ENCODE data around the gene TGFA. TPM values are rescaled to one million over a fixed set of nuclear protein-coding genes. Genes with fewer than 3 reads are reported as not detected.

Gene TGFA
- total RNA-seq, 1 experiment from 2014 or later = 50.1 TPM

DNA sequence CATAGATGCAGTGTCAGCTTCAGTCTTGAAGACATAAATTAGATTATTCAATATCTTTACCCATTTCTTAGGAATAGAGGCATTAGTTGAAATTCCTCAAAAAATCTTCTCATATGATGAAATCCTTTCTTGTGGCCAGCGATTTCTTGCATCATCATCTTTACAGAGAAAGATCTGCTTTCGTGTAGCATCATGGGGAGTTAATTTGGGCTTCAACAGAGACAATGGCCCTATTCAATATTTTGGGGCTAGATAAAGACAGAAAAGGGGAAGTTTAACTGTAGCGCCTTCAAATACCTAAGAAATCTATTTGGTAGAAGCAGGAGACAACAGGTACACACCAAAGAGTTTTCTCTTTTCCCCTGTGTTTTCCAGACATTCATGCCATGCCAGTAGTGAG, 73.8 kb downstream of the TGFA start:
- Histone ChIP-seq H3K4me2 (ENCODE audit: low read length) (no peak overlapping the region), H3K9me3 (ENCODE audit: control insufficient read depth in 1 of 2, insufficient read depth in 1 of 2, low read depth in 1 of 2, low read length in 2 of 2) (peaks cover 0 to 5% of the 10 kb centered on the region in 2 experiments; a peak in 2 of 4 replicates), H3K4me1 (ENCODE audit: control insufficient read depth in 1 of 2, insufficient read depth in 2 of 2, low read length in 2 of 2) (peaks cover 0 to 2% of the 10 kb centered on the region in 2 experiments; a peak in 1 of 4 replicates), H3K9ac (ENCODE audit: low read length) (no peak overlapping the region), H3K79me2 (ENCODE audit: insufficient read depth, low read length) (no peaks in the 10 kb centered on the region), H3K27me3 (ENCODE audit: insufficient read depth, low read length) (no peaks in the 10 kb centered on the region), H4K20me1 (ENCODE audit: insufficient read depth) (no peaks in the 10 kb centered on the region), H3K4me3 (replicated peaks in 1 of 2; ENCODE audit: low read depth in 1 of 2, low read length in 2 of 2) (no peak overlapping the region), H2AFZ (ENCODE audit: low read depth, low read length, poor library complexity, severe bottlenecking) (no peak overlapping the region), H3K36me3 (ENCODE audit: control insufficient read depth in 1 of 2, insufficient read depth in 2 of 2, low read length in 2 of 2) (no peaks in the 10 kb centered on the region), H3K27ac (ENCODE audit: low read depth, low read length) (no peak overlapping the region), H3K9me2 (ENCODE audit: insufficient read depth) (no peaks in the 10 kb centered on the region)
- ATAC-seq (no peak), DNase-seq (ENCODE audit: low read depth, low spot score) (no peak)
- TF ChIP-seq ATF3 (IDR thresholded peaks at IDR 0.05) = no peak
- no peak for TF ChIP-seq EGR1 (IDR thresholded peaks at IDR 0.05; ENCODE audit: low read depth)
- TF ChIP-seq JUND (IDR thresholded peaks at IDR 0.05) = no peak
- TF ChIP-seq ZNF274 (IDR thresholded peaks at IDR 0.05; ENCODE audit: low read depth, low read length) = no peak
- no peak for TF ChIP-seq ELF1 (IDR thresholded peaks at IDR 0.05; ENCODE audit: borderline replicate concordance, low read depth)
- TF ChIP-seq POLR2A (IDR thresholded peaks at IDR 0.05; ENCODE audit: borderline replicate concordance, extremely low read depth, insufficient read depth, insufficient read length) = no peak
- TF ChIP-seq CBX3 (IDR thresholded peaks at IDR 0.05; ENCODE audit: low read depth) = no peak
- no peak for TF ChIP-seq ZFX (IDR thresholded peaks at IDR 0.05)
- no peak for TF ChIP-seq SRF (IDR thresholded peaks at IDR 0.05; ENCODE audit: low read depth)
- TF ChIP-seq, protein P1, sequence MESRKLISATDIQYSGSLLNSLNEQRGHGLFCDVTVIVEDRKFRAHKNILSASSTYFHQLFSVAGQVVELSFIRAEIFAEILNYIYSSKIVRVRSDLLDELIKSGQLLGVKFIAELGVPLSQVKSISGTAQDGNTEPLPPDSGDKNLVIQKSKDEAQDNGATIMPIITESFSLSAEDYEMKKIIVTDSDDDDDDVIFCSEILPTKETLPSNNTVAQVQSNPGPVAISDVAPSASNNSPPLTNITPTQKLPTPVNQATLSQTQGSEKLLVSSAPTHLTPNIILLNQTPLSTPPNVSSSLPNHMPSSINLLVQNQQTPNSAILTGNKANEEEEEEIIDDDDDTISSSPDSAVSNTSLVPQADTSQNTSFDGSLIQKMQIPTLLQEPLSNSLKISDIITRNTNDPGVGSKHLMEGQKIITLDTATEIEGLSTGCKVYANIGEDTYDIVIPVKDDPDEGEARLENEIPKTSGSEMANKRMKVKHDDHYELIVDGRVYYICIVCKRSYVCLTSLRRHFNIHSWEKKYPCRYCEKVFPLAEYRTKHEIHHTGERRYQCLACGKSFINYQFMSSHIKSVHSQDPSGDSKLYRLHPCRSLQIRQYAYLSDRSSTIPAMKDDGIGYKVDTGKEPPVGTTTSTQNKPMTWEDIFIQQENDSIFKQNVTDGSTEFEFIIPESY (IDR thresholded peaks at IDR 0.05; ENCODE audit: extremely low read depth, insufficient replicate concordance, low read length) = no peak
- no peak for TF ChIP-seq SP1 (IDR thresholded peaks at IDR 0.05; ENCODE audit: low read depth)
- TF ChIP-seq EZH2phosphoT487 (IDR thresholded peaks at IDR 0.05; ENCODE audit: borderline replicate concordance) = no peak
- TF ChIP-seq POLR2AphosphoS5 (IDR thresholded peaks at IDR 0.05; ENCODE audit: low read depth, low read length) = no peak
- no peak for TF ChIP-seq SIN3A (IDR thresholded peaks at IDR 0.05; ENCODE audit: low read depth)
- TF ChIP-seq RAD21 (IDR thresholded peaks at IDR 0.05; ENCODE audit: low read depth) = no peak
- CTCF ChIA-PET = no interaction called here
- intact Hi-C loops (cut with micrococcal nuclease) = no loop called here
- POLR2A ChIA-PET = no interaction called here
- RAD21 ChIA-PET (ENCODE audit: low non-redundant PET in 1 of 2, low total read pairs in 2 of 2, uncharacterized antibody in 2 of 2, unreplicated experiment in 2 of 2) = no interaction called here
- BruUV-seq (replicated peaks) = no TSS peak

Data from HCT116 (cell line).